Keratinocyte (primary cell): ENCODE results near the gene ECHDC1. TPM values are rescaled to one million over a fixed set of nuclear protein-coding genes. Genes with fewer than 3 reads are reported as not detected.

Experiments
- DNase-seq: peaks from one replicate; pipeline ENCODE4 v3.0.0-alpha.2; 2011; ENCODE audit warnings: low read depth, missing footprints, low spot score
- FAIRE-seq: peaks from 2 replicates; lab custom pipeline; 2011; peaks lifted over from hg19 to GRCh38; lab: Jason Lieb, UNC
- H2AFZ ChIP-seq: 2 replicates; pipeline ENCODE4 v1.6.0; 2012; ENCODE audit warnings: low read length, control low read depth, inconsistent platforms; ENCODE audit not compliant: control insufficient read depth
- H3K27ac ChIP-seq: 2 replicates; pipeline ENCODE4 v1.5.1; 2011; ENCODE audit warnings: low read length; ENCODE audit not compliant: control insufficient read depth, insufficient read depth
- H3K27me3 ChIP-seq: 3 replicates; pipeline ENCODE4 v1.6.0; 2011; ENCODE audit warnings: low read length; ENCODE audit not compliant: control insufficient read depth, insufficient read depth; ENCODE audit errors: extremely low read depth
- H3K36me3 ChIP-seq, 2 experiments: 2 replicates in 1 of 2; 3 replicates in 1 of 2; pipeline ENCODE4 v1.5.1; 2011; ENCODE audit warnings: low read length in 2 of 2, mild to moderate bottlenecking in 1 of 2; ENCODE audit not compliant: control insufficient read depth in 2 of 2, insufficient read depth in 2 of 2; ENCODE audit errors: extremely low read depth in 1 of 2
- H3K4me1 ChIP-seq: 3 replicates; pipeline ENCODE4 v1.5.1; 2011; ENCODE audit warnings: low read length; ENCODE audit not compliant: control insufficient read depth, insufficient read depth; ENCODE audit errors: extremely low read depth
- H3K4me2 ChIP-seq: 3 replicates; pipeline ENCODE4 v1.6.0; 2011; ENCODE audit warnings: low read depth, low read length; ENCODE audit not compliant: control insufficient read depth, insufficient read depth; ENCODE audit errors: extremely low read depth
- H3K4me3 ChIP-seq, 3 experiments: fragments of 200-600 bp in 1 of 3; sonication (generic) in 1 of 3; 2 replicates in 2 of 3; 3 replicates in 1 of 3; pipeline ENCODE4 v1.5.1; 2011 to 2016; ENCODE audit warnings: low read length in 3 of 3, mild to moderate bottlenecking in 3 of 3, control low read depth in 2 of 3, inconsistent platforms in 1 of 3, low read depth in 1 of 3, mixed read lengths in 1 of 3, mixed run types in 1 of 3, moderate library complexity in 1 of 3; ENCODE audit not compliant: control insufficient read depth in 2 of 3, insufficient read depth in 2 of 3; ENCODE audit errors: extremely low read depth in 1 of 3
- H3K79me2 ChIP-seq: 2 replicates; pipeline ENCODE4 v1.6.0; 2012; ENCODE audit warnings: low read length; ENCODE audit not compliant: control insufficient read depth, insufficient read depth
- H3K9ac ChIP-seq: 3 replicates; pipeline ENCODE4 v1.6.0; 2011; ENCODE audit warnings: low read length; ENCODE audit not compliant: control insufficient read depth, insufficient read depth; ENCODE audit errors: extremely low read depth
- H3K9me1 ChIP-seq: 3 replicates; pipeline ENCODE4 v1.6.0; 2011; ENCODE audit warnings: low read length; ENCODE audit not compliant: control insufficient read depth, insufficient read depth; ENCODE audit errors: extremely low read depth
- H3K9me3 ChIP-seq: 2 replicates; pipeline ENCODE4 v1.5.1; 2012; ENCODE audit warnings: low read depth, low read length; ENCODE audit not compliant: control insufficient read depth
- H4K20me1 ChIP-seq: 3 replicates; pipeline ENCODE4 v1.6.0; 2011; ENCODE audit warnings: low read length; ENCODE audit not compliant: control insufficient read depth, insufficient read depth; ENCODE audit errors: extremely low read depth
- CTCF ChIP-seq, 3 experiments: IDR thresholded peaks in 1 of 3; conservative IDR thresholded peaks in 1 of 3; optimal IDR thresholded peaks in 1 of 3; 2 replicates in 2 of 3; 3 replicates in 1 of 3; pipeline versions ENCODE3 to v1.5.1; 2011; ENCODE audit warnings: low read length in 3 of 3, mild to moderate bottlenecking in 3 of 3, moderate library complexity in 2 of 3, control low read depth in 1 of 3, inconsistent platforms in 1 of 3; ENCODE audit not compliant: insufficient read depth in 2 of 3; ENCODE audit errors: extremely low read depth in 1 of 3
- EZH2 ChIP-seq: IDR thresholded peaks from one replicate; pipeline ENCODE4 v1.6.1; 2012; ENCODE audit warnings: inconsistent platforms, mild to moderate bottlenecking, low read length, moderate library complexity
- dilution Hi-C: fragments of 300-500 bp; cut with MboI; formaldehyde crosslinking; loops from one replicate; pipeline ENCODE4 v1.7.0; 2020; ENCODE audit warnings: low sequenced_read_pairs; ENCODE audit not compliant: extremely low pct_ligation_motif_present
- polyA plus RNA-seq, 5 experiments: library from polyadenylated mRNA; depleted of rRNA in 3 of 5; stranded (reverse) in 3 of 5; stranded (forward) in 1 of 5; unstranded in 1 of 5; fragments of >200 nt; gene quantifications; 1 replicate in 1 of 5; 2 replicates in 3 of 5; 3 replicates in 1 of 5; pipeline versions ENCODE4 v1.2.1 to v1.2.3, GENCODE V29; 2011 to 2012; ENCODE audit warnings: missing spikeins in 2 of 5, low read depth in 1 of 5, low replicate concordance in 1 of 5

The ECHDC1 gene
- polyA plus RNA-seq, 1 donor (not counting 4 experiments of a cell fraction or from before 2014, with no cell fraction given): 56.9 TPM

- Histone ChIP-seq H3K9ac (no peak overlapping the region), H3K27me3 (no peaks in the 10 kb centered on the region), H3K36me3 (peaks cover 0 to 10% of the 10 kb centered on the region in 2 experiments), H3K4me3 (no peak overlapping the region), H2AFZ (no peak overlapping the region), H3K9me1 (no peaks in the 10 kb centered on the region), H3K9me3 (no peaks in the 10 kb centered on the region), H3K4me2 (no peak overlapping the region), H3K27ac (no peak overlapping the region), H4K20me1 (no peaks in the 10 kb centered on the region), H3K79me2 (no peaks in the 10 kb centered on the region), H3K4me1 (no peaks in the 10 kb centered on the region)
- dilution Hi-C loops: no loop called here
- no peak for TF ChIP-seq EZH2
- TF ChIP-seq CTCF (optimal IDR thresholded peaks at IDR 0.05 in 1 of 3, IDR thresholded peaks at IDR 0.05 in 1 of 3, conservative IDR thresholded peaks at IDR 0.05 in 1 of 3; ENCODE audit: extremely low read depth in 1 of 3, insufficient read depth in 2 of 3, low read length in 3 of 3): no peak
- FAIRE-seq (peak; percentile 56), DNase-seq (no peak)
Measured at GRCh38 chr6:127288705-127289104, 54.7 kb downstream of the ECHDC1 start.

- Histone ChIP-seq H3K4me1 (no peaks in the 10 kb centered on the region), H3K27me3 (no peaks in the 10 kb centered on the region), H3K36me3 (peaks cover 0 to 7% of the 10 kb centered on the region in 2 experiments), H3K9me1 (no peaks in the 10 kb centered on the region), H4K20me1 (no peaks in the 10 kb centered on the region), H3K9me3 (no peaks in the 10 kb centered on the region), H3K4me2 (no peak overlapping the region), H2AFZ (no peak overlapping the region), H3K4me3 (no peak overlapping the region), H3K79me2 (no peaks in the 10 kb centered on the region), H3K9ac (no peak overlapping the region), H3K27ac (no peak overlapping the region)
- FAIRE-seq (no peak), DNase-seq (no peak)
- dilution Hi-C loops: no loop called here
- TF ChIP-seq EZH2 (no peak), CTCF (optimal IDR thresholded peaks at IDR 0.05 in 1 of 3, IDR thresholded peaks at IDR 0.05 in 1 of 3, conservative IDR thresholded peaks at IDR 0.05 in 1 of 3; ENCODE audit: extremely low read depth in 1 of 3, insufficient read depth in 2 of 3, low read length in 3 of 3) (no peak)
Measured at GRCh38 chr6:127282184-127282583, 61.2 kb downstream of the ECHDC1 start.
